NOMO-1 (cell line): ENCODE data around the gene GABPB2.

Experiments
- DNase-seq, 2 experiments: peaks; one replicate each; lab custom pipeline; 2025; ENCODE audit not compliant: unreplicated experiment in 2 of 2; lab: John Stamatoyannopoulos, UW

GABPB2 gene

DNA sequence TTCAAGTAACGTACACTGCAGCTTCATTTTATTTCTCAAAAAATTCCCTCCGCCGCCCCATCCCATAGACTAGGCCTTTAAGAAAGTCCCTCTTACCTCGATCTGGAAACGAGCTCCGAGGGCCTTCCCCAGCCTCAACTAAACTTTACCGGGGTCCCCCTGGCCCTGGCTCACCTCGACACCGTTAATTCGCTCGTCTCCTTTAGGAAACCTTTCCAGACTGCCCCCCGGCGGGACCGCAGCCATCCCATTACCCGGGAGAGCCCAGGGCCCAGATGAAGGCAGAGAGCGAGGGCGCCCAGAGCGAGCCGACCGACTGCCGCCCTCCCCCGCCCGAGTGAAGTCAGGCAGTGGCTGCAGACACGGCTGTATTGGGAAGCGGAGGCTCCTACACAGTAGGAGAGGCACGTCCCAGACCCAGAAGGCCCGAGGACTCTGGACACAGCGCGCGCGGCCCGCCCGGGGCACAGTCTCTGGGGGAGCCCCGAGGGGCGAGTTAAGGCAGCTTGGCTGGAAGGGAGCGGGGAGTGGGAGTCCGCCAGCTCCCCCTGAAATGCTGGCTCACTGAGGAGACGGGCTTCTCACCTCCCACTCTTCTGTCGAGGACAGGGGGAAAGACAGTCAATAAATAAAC lies 61.3 kb downstream of the GABPB2 start:
- DNase-seq, result no peak

DNA sequence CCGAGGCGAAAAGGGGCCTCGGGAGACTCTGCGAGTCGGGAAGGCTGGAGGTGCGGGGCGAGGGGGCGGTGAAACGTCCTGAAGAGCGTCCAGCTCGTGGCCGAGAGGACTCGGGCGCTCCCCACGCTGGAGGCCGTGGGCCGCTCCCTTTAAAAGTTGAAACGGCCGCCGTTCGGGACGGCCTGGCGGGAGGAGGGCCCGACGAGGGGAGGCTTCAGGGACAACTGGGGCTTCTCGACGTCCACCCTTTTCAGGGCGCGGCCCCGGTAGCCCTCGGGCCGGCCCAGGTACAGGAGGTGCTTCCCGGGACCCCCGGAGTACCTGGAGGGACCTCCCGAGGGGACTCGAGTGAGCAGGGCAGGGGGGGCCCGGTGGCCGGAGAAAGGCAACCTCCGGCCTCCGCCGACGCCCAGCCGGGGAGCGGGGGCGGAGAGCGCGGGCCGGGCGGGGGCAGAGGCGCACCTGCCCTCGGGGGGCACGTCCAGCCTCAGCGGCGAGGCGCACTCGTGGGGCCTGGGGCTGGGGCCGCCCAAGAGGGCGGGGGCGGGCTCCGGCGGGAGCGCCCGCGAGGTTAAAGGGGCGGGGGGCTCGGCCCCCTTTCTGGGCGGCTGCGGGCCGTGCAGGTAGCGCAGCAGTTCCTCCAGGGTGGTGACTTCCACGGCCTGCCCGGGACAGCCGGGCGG lies 61.9 kb downstream of the GABPB2 start:
- no peak for DNase-seq

DNA sequence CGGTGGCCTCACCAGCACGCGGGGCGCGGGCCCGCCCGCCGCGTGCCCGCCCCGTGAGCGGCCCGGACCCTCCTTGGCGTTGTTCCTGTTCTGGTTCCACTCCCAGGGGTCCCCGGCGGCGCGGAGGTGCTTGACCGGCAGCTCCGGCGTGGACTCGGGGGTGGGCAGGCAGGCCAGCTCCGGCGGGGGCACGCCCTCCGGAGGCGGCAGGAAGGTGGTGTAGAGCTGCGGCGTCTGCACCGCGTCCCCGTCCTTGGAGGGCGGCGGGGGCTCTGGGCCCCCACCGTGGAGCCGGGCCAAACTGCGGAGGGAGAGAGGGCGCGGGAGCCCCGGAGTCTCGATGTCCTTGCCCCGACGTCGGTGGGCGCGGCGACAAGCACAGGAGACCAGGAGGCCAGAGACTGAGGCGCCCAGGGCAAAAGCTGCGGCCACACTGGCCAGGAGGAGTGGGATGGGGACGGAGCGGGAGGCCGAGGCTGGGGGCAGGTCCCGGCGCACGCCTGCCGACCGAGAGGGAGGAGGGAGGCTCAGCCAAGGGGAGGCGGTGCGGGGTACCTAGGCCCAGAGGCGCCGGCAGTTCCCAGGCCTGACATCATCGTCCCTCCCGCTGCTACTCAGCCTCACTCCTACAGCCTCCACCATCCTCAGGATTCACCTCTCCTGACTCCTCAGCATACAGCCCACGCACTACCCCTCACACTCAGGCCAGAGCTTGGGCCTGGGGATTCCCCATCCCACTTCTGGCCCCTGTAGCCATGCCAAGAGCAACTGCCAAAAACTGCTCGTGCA lies 62.7 kb downstream of the GABPB2 start:
- DNase-seq, result no peak

DNA sequence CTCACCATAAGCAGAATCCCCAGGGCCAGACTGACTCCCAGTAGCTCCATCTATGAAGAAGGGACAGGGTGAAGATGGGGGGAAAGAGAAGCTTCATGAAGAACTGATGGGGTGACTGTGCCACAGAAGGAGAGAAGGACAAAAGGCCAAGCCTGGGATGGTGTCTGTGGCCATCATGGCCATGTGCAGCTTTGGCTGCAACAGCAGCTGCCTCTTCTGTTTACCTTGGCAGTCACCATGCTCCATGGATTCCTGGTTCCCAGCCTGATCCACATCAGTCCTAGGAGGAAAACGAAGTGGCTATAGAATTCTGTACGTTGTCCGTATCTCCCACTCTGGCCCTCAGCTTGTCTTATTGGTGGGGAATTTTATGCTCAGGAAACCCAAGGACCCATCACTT lies 63.8 kb downstream of the GABPB2 start:
- no peak for DNase-seq

DNA sequence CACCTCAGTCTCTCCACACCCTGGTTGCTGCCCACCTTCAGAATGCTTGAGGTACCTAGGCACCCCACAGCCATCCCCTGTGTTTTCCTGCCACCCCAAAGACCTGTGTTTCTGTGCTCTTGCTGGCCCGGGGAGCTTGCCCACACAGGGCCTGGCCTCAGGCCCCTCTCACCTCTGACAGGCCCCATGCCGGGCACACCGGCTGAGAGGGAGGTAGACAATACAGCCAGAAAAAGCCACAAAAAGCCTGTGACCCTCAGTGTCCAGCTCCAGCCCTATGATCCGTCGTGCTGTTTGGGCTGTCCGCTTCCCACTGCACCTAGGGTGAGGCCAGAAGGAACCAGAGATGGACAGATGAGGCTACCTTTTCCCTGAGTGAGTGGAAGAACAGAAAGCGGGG lies 64.4 kb downstream of the GABPB2 start:
- DNase-seq, result no peak

DNA sequence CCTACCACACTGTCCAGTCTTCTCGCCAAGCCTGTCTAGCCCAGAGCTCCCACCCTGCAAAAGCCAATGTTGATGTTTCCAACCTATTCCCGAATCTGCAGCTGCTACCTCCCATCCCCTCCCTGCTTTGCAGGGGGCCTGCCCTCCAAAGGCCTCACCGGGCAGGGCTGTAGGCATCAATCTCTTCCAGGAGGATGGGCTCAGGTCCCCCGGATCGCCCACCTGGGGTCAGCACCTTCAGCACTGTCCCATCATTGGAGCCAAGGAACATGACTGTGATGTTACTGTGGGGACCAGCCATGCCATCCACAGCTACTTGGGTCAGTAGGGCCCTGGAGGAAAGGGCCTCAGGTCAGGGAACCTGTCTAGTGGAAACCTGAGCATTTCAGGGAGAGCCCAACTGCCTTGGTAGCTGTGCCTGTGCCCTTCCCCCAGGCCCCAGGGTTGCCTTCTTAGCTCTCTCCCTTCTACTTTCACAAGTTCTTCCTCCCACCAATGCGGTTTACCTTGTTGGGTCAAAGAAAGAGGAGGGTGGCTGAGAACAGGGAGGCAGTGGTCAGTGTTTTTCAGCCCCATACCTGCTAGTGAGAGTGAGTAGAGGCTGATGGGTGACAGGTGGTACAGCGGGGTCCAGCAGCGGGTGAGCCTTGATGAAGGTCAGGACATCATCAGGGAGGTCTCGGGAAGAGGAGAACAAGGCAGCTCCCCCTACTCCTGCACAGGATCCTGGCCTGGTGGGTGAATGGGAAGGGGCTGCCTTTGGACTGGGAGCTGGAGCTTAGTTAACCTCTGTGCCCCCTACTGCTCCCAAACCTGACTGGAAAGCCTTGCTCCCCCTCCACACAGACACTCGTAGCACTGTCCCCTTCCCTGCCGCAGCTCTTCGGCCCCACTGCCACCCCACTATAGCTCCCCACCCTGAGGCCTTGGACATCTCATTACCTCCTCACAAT lies 65.1 kb downstream of the GABPB2 start:
- no peak for DNase-seq

DNA sequence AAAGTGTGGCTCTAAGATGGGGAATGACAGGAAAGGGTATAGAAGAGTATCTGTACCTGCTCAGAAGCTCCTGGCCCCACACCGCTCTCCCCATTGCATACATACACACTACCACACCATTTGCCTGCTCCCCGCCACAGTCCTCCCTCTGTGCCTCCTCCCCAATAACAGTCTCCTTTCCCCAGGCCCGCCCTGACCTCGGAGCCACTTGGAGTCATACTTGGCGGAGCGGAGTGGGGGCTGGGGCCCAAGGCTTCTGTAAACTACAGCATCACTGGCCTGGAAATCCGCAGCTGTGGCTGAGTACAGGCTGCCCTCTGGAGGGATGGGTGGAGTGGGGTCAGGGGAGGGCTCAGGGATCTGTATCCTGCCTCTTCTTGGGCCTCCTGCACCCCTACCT lies 67.2 kb downstream of the GABPB2 start:
- DNase-seq, result no peak

DNA sequence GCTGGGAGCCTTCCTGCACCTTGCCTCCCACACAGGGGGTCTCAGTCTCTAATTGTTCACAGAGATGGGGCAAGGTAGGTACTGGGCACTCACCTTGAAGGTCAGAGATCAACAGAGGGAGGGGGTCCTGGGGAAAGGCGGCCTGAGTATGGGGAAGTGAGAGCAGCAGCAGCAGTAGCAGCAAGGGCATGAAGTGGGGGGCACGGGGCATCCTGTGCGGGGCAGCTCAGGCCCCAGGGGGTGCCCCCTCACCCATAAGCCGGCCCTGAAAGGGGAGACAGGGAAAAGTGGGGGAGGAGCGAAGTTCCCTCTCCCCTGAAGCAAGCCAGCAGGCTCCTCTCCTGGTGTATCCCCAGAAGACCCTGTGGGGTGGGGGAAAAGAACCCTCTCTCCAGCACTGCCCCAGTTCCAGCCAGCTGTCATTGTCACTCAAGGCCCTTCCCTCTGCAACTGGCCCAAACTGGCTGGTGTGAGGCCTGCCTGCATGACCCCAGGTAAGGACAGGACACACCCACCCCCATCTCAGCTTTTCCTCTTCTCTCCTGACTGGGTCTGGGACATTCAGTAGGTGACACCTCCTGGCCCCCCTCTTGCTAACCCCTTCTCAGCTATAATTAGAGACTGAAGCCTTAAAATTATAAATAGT lies 72.0 kb downstream of the GABPB2 start:
- DNase-seq, result no peak

DNA sequence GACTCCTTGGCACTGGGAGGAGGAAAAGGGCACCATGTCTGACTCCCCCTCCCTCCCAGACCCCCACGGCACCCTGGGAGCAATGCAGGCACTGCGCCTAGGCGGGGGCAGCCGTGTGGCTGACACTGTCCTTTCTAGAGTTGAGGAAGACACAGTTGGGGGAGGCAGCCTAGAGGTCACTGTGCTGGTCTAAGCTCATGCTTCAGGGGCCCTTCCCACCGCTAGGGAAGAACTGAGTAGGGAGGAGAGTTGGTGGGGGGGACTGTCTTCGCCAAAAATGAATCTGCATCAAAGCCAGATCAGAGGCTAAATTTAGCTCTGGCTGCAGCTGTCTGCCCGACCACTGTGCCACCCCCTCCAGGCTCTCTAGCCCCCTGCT lies 72.5 kb downstream of the GABPB2 start:
- no peak for DNase-seq

DNA sequence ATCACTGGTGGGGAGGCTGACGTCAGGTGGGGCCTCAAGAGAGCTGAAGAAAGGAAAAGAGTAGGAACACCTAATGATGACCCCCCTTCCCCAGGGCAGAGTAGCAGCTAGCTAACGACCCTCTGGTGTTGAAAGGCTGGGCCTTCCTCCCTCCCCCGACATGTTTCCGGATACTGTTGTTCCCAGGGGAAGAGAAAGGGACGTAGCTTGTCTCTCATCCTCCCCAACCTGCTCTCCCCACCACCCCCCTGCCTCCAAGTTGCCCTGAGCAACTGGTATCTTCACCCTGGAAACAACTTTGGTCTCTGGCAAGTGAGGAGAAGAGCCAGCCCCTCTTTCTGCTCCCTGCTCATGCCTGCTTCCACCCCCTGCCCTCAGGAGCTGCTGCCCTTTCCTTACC lies 73.4 kb downstream of the GABPB2 start:
- no peak for DNase-seq

DNA sequence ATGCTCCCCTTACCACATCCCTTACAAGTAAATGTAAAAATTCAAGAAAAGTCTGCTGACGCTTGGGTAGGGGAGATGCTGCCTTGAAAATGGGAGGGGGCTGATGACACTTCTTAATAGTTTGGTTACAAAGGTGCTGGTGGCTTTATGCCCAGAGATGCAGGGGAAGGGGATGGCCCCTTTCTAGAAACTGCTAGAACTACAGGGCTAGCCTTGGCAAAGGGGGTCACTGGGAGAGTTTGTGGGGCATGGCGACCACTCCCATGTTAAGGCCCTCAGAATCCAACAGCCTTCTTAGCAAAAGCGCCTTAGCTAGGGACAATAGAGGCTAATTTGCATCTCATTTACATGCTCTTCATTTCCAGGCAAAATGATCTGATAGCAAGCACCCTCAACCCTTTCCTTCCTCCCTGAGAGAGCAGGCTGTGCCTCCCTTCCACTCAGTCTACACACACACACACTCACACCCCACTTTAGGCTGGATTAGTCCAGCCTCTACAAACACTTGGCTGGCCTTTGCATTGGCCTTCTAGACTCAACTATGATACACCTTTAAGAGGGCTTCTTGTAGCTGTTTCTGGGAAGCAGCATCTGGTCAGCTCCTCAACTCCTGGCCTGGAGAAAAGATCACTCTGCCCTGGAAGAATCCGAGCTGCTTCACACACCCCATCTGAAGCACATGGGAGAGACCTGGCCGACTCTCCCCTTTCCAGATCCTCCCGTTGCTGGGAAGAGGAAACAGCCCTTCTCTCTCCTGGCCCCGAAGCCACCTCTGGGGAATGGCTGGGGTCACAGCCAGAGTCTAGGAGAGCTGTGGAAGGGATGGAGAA lies 74.1 kb downstream of the GABPB2 start:
- no peak for DNase-seq

DNA sequence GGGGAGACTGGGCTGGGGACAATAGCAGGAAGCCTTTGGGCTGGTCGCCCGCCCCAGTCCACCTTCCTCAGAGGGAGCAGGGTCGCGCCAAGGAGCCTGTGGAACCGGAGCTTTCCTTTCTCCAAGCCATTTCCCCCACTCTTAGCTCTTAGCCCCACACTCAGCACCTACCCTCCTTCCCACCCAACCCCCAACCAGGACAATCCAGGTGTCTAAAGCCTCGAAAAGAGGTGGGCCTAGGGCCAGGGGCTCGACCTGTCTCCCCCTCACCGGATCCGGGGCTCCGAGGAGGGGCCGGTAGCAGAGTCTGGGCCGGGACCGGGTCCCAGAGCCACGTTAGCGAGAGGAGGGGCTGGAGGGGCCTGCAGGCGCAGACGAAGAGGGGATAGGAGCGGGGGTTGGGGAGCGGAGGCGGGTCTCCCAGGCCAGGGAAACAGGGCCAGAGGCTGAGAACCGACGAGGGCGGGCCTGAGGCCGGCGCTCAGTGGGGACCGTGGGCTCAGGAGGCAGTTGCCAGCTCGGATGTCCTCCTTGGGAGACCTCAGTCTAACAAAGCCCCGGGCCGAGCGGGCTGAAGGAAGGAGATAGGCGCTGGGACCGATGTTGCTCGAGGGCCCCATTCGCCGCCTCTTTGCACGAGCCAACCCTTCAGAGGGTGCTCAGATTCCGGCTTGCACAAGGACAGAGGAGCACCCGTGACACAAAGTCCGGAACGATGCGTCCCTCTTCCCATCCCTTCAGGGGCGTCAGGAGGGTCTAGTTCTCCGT lies 74.9 kb downstream of the GABPB2 start:
- DNase-seq, result no peak

DNA sequence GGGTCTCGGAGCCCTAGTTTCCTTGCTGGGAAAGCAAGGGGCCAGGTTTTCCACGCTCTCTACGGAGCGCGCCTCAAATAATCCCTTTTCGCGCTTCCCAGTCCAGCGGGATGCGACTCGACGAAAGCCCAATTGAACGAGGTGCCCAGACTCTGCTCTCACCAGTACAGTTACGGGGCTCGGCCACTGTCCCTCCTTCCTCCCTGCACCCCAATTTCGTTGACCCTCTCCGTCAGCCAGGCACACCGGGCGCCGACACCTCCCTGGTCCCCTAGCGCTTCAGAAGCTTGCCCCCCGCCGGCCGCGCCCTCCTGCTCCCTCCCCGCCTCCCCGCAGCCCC lies 75.5 kb downstream of the GABPB2 start:
- no peak for DNase-seq

DNA sequence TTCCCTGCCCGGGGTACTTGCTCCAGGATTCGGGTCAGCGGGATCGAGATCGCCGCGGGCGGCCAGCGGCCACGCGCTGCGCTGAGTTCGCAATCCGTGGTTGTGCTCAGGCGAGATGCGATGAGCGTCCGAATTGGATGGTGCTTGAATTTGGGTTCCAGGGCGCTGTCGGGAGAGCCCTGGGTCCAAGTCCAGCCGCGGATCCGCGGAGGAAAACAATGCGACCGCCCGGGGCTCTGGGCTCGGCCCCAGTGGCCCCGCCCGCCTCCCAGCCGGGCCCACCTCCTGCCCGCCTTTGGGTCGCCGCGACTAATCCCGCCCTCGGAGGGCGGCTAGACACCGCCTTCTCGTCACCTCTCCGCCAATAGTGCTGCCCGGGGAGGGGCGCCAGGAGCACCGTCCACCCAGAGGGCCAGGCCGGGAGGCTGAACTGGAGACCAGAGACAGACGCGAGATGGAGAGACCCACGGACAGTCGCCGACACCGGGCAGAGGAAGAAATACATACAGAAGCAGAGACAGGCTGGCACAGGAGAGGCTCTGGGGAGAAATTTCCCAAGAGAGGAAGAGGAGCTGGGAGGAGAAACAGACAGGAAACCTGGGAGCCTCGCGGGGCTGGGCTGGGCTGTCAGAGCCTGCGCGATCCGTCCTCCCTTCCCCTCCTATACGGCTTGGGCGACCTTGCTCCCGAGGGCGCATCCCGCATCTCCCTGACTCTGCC lies 76.0 kb downstream of the GABPB2 start, which contains the start of gene SEMA6C:
Gene SEMA6C (minus strand): TSS at position 220 of the 720 bp plus-strand sequence. CDS start 4,010 bp downstream, outside the sequence.
- DNase-seq, result peak; percentile 84 to 91

DNA sequence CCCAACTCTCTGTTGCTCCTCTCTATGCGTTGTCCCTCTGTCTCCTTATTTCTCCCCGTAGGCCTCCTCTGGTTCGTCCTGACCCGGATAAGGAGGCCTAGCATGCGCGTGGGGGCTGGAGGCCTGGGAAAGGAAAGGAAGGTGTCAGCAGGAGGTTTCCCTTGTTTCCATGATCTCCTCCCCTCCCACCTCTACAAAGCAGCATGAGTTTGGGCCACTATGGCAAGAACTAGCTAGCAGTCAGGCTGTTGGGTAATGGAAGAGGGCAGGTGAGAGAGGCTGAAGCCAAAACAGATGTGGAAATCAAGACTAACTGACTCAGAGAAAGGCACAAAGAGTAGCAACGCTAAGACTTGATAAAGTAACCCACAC lies 76.6 kb downstream of the GABPB2 start:
- DNase-seq, result no peak

DNA sequence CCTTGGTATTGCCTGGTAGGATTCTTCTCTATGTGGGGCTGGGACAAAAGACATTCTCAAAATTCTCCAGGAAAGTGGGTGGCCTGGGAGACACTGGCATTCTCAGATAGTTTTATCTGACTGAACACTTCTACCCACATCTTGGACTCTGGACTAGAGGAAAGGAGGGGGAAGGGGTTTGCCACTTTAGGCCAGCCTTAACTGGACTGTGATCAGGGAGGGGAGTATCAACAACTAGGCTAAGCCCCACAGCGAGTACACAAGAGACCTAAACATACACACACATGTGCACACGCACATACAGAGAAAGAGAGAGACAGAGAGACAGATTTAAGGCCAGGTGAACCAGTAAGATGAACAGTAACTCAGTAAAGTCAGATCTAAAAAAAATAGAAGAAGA lies 77.1 kb downstream of the GABPB2 start:
- no peak for DNase-seq

DNA sequence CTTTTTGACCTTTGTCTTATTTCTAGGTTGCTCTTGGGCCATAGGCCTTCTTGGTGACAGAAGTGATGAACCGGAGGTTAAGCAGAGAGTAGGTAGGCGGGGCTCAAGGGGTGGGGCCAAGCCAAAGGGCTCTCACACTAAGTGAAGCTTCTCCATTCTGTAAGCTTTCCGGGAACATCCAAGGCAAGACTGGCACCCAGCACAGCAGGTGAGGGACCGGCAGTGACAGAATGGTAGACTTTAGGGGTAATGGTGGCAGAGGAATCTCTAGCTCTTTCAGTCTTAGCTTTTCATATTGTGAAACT lies 85.9 kb downstream of the GABPB2 start, which contains the start of gene TNFAIP8L2:
Gene TNFAIP8L2 (plus strand): TSS at position 135 of the 305 bp plus-strand sequence. CDS start 2,049 bp downstream, outside the sequence.
- DNase-seq, result peak; percentile 78 to 80

DNA sequence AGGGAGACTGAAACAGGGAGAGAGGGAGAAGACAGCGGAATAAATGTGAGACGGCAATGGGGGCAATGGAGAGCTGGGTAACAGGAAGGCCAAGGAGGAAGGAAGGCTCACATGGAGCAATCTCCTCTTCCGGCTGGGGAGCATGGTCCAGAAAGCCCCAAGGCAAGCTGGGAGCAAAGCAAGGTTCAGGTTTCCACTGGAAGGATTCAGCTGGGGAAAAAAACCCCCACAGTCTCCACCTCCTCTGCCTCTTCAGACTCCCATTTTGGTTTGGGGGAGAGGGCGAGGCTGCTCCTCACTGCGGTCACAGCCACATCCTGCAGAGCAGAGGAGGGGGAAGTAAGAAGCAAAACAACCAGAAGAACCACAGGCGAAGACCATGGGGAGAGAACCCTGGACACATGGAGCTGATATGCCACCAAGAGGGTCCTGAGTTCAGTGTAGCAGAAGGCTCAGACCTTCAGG lies 86.5 kb downstream of the GABPB2 start:
- peak; percentile 71 to 72 for DNase-seq
